IMR-90 (cell line): ENCODE results near the gene CHRNA5. TPM values are rescaled to one million over a fixed set of nuclear protein-coding genes. Genes with fewer than 3 reads are reported as not detected.

Experiments used
- ATAC-seq: fragments of 200-7000 bp; cut with Tn5 transposase; 2 replicates; pipeline ENCODE4 v1.9.1; 2020; ENCODE audit warnings: low read depth, mild to moderate bottlenecking, moderate library complexity
- BruUV-seq: library from RNA; stranded (reverse); fragments of 400-500 nt; replicated peaks from 2 replicates; lab custom pipeline; 2021; lab: Mats Ljungman, UMichigan
- CTCF ChIA-PET: fragments of 300-600 bp; formaldehyde crosslinking; extraction: SDS; loops from one replicate; lab custom pipeline; 2021; ENCODE audit warnings: antibody characterized with exemption; lab: Yijun Ruan, JAX
- POLR2A ChIA-PET: fragments of 300-600 bp; sonication (Branson Sonifier 250); formaldehyde crosslinking; loops from one replicate; lab custom pipeline; 2022; ENCODE audit warnings: antibody characterized with exemption; ENCODE audit not compliant: unreplicated experiment; lab: Charles Lee
- DNase-seq: peaks from one replicate; pipeline ENCODE4 v3.0.0; 2013
- H2AFZ ChIP-seq: replicated peaks from 2 replicates; pipeline ENCODE3; 2013; ENCODE audit warnings: low read length, mild to moderate bottlenecking; ENCODE audit not compliant: poor library complexity
- H2AK5ac ChIP-seq: 2 replicates; pipeline ENCODE4 v1.6.1; 2013; ENCODE audit warnings: low read depth, low read length, inconsistent platforms
- H2AK9ac ChIP-seq: replicated peaks from 2 replicates; pipeline ENCODE3; 2013; ENCODE audit warnings: mild to moderate bottlenecking, low read depth, low read length, moderate library complexity; ENCODE audit not compliant: poor library complexity
- H2BK120ac ChIP-seq: 2 replicates; pipeline ENCODE4 v1.6.1; 2013; ENCODE audit warnings: low read depth, low read length, inconsistent platforms
- H2BK15ac ChIP-seq: 3 replicates; pipeline ENCODE4 v1.6.1; 2013; ENCODE audit warnings: low read depth, low read length, inconsistent platforms
- H2BK20ac ChIP-seq: 2 replicates; pipeline ENCODE4 v1.6.1; 2013; ENCODE audit warnings: low read depth, mild to moderate bottlenecking, inconsistent platforms, low read length, moderate library complexity
- H2BK5ac ChIP-seq: 2 replicates; pipeline ENCODE4 v1.6.1; 2013; ENCODE audit warnings: mild to moderate bottlenecking, low read depth, low read length, inconsistent platforms; ENCODE audit not compliant: poor library complexity, severe bottlenecking
- H3K14ac ChIP-seq: replicated peaks from 2 replicates; pipeline ENCODE4 v1.6.1; 2013; ENCODE audit warnings: low read depth, low read length, inconsistent platforms
- H3K18ac ChIP-seq: 2 replicates; pipeline ENCODE4 v1.6.1; 2013; ENCODE audit warnings: low read depth, low read length, control low read depth
- H3K23ac ChIP-seq: 2 replicates; pipeline ENCODE4 v1.6.1; 2013; ENCODE audit warnings: low read depth, low read length, inconsistent platforms
- H3K27ac ChIP-seq: 2 replicates; pipeline ENCODE4 v1.5.1; 2013; ENCODE audit warnings: mild to moderate bottlenecking, control low read depth, low read length; ENCODE audit not compliant: insufficient read depth
- H3K27me3 ChIP-seq: 2 replicates; pipeline ENCODE4 v1.6.1; 2013; ENCODE audit warnings: low read length; ENCODE audit not compliant: control insufficient read depth, insufficient read depth
- H3K36me3 ChIP-seq: 2 replicates; pipeline ENCODE4 v1.6.1; 2013; ENCODE audit warnings: low read length, mixed read lengths; ENCODE audit not compliant: control insufficient read depth, insufficient read depth
- H3K4ac ChIP-seq: 2 replicates; pipeline ENCODE4 v1.6.1; 2013; ENCODE audit warnings: low read depth, low read length, inconsistent platforms
- H3K4me1 ChIP-seq: 2 replicates; pipeline ENCODE4 v1.6.1; 2013; ENCODE audit warnings: low read length, mixed read lengths; ENCODE audit not compliant: control insufficient read depth, insufficient read depth
- H3K4me2 ChIP-seq: 2 replicates; pipeline ENCODE4 v1.6.1; 2013; ENCODE audit warnings: low read depth, mild to moderate bottlenecking, control low read depth, low read length, moderate library complexity
- H3K4me3 ChIP-seq: 2 replicates; pipeline ENCODE4 v1.5.1; 2013; ENCODE audit warnings: low read depth, mild to moderate bottlenecking, control low read depth, low read length, moderate library complexity; ENCODE audit not compliant: insufficient read depth
- H3K56ac ChIP-seq: 2 replicates; pipeline ENCODE4 v1.6.1; 2013; ENCODE audit warnings: low read length, inconsistent platforms; ENCODE audit not compliant: insufficient read depth; ENCODE audit errors: extremely low read depth
- H3K79me1 ChIP-seq, 2 experiments: 2 replicates each; pipeline ENCODE4 v1.6.1; 2013; ENCODE audit warnings: low read length in 2 of 2, inconsistent platforms in 1 of 2, low read depth in 1 of 2
- H3K9ac ChIP-seq: 2 replicates; pipeline ENCODE4 v1.6.1; 2013; ENCODE audit warnings: low read depth, low read length, control low read depth
- H3K9me1 ChIP-seq: 2 replicates; pipeline ENCODE4 v1.6.1; 2013; ENCODE audit warnings: low read length, inconsistent platforms; ENCODE audit not compliant: insufficient read depth
- H3K9me3 ChIP-seq: 2 replicates; pipeline ENCODE4 v1.6.1; 2013; ENCODE audit warnings: low read length; ENCODE audit not compliant: control insufficient read depth, insufficient read depth
- H4K20me1 ChIP-seq: 2 replicates; pipeline ENCODE4 v1.6.1; 2013; ENCODE audit warnings: low read length, inconsistent platforms; ENCODE audit not compliant: insufficient read depth
- H4K5ac ChIP-seq: 2 replicates; pipeline ENCODE4 v1.6.1; 2013; ENCODE audit warnings: mild to moderate bottlenecking, low read depth, low read length, control low read depth
- H4K8ac ChIP-seq, 2 experiments: 2 replicates each; pipeline ENCODE4 v1.6.1; 2013; ENCODE audit warnings: low read depth in 2 of 2, low read length in 2 of 2, control low read depth in 1 of 2, inconsistent platforms in 1 of 2
- H4K91ac ChIP-seq: 2 replicates; pipeline ENCODE4 v1.6.1; 2013; ENCODE audit warnings: low read depth, low read length, inconsistent platforms; ENCODE audit not compliant: insufficient read depth
- BHLHE40 ChIP-seq: fragments of 150-350 bp; IDR thresholded peaks from 2 replicates; pipeline ENCODE4 v1.6.1; 2016; ENCODE audit warnings: mild to moderate bottlenecking, low read depth, low read length
- CEBPB ChIP-seq: IDR thresholded peaks from 2 replicates; pipeline ENCODE4 v1.6.1; 2012; ENCODE audit warnings: low read depth, low read length, improper control_type of control experiment
- CHD1 ChIP-seq: IDR thresholded peaks from 2 replicates; pipeline ENCODE4 v1.6.1; 2012; ENCODE audit warnings: low read depth, low read length, improper control_type of control experiment
- FOS ChIP-seq: fragments of 150-350 bp; IDR thresholded peaks from 2 replicates; pipeline ENCODE4 v1.6.1; 2016; ENCODE audit warnings: low read depth, low read length
- MAFK ChIP-seq: IDR thresholded peaks from 2 replicates; pipeline ENCODE4 v1.6.1; 2012; ENCODE audit warnings: low read depth, low read length, improper control_type of control experiment
- MAZ ChIP-seq: IDR thresholded peaks from 2 replicates; pipeline ENCODE4 v1.6.1; 2012; ENCODE audit warnings: low read depth, mild to moderate bottlenecking, low read length, improper control_type of control experiment, moderate library complexity, borderline replicate concordance
- MXI1 ChIP-seq: IDR thresholded peaks from 2 replicates; pipeline ENCODE4 v1.6.1; 2012; ENCODE audit warnings: low read depth, mild to moderate bottlenecking, low read length, moderate library complexity, borderline replicate concordance
- NFE2L2 ChIP-seq: fragments of 150-350 bp; IDR thresholded peaks from 2 replicates; pipeline ENCODE4 v1.6.1; 2016; ENCODE audit warnings: low read depth, mild to moderate bottlenecking, low read length
- POLR2A ChIP-seq: IDR thresholded peaks from 2 replicates; pipeline ENCODE4 v1.6.1; 2012; ENCODE audit warnings: mild to moderate bottlenecking, low read depth, low read length
- RAD21 ChIP-seq: IDR thresholded peaks from 2 replicates; pipeline ENCODE4 v1.6.1; 2012; ENCODE audit warnings: low read length, improper control_type of control experiment
- RCOR1 ChIP-seq: IDR thresholded peaks from 2 replicates; pipeline ENCODE4 v1.6.1; 2012; ENCODE audit warnings: mild to moderate bottlenecking, low read length, improper control_type of control experiment; ENCODE audit not compliant: insufficient replicate concordance
- RFX5 ChIP-seq: IDR thresholded peaks from 2 replicates; pipeline ENCODE4 v1.8.0; 2012; ENCODE audit warnings: low read depth, mild to moderate bottlenecking, low read length, moderate library complexity
- SMC3 ChIP-seq: fragments of 150-350 bp; IDR thresholded peaks from 2 replicates; pipeline ENCODE4 v1.6.1; 2016; ENCODE audit warnings: low read depth, mild to moderate bottlenecking, antibody characterized with exemption, low read length, moderate library complexity
- WGBS, 2 experiments: methylation state at CpG; one replicate each; pipeline versions ENCODE4 v1.1.5 to v1.1.7; 2013; ENCODE audit warnings: missing lambda C conversion rate in 2 of 2; ENCODE audit not compliant: insufficient read length in 1 of 2; ENCODE audit errors: extremely low coverage in 2 of 2; 5-methylcytosine and 5-hydroxymethylcytosine counted together
- dilution Hi-C: fragments of 300-500 bp; cut with HindIII; formaldehyde crosslinking; loops from one replicate; pipeline ENCODE4 v1.14.3; 2018; ENCODE audit warnings: low sequenced_read_pairs; ENCODE audit not compliant: unreplicated experiment
- in situ Hi-C: fragments of 300-500 bp; cut with MboI; formaldehyde crosslinking; loops from 3 replicates; pipeline ENCODE4 v1.14.3; 2019; ENCODE audit warnings: low sequenced_read_pairs, inconsistent platforms, mixed read lengths
- intact Hi-C: fragments of 100-400 bp; cut with micrococcal nuclease; formaldehyde crosslinking; loops from 2 replicates; pipeline ENCODE4 v1.10.0; 2022
- polyA plus RNA-seq, 3 experiments: library from polyadenylated mRNA; depleted of rRNA; stranded (reverse); fragments of >200 nt; gene quantifications; 2 replicates each; pipeline ENCODE4 v1.2.3, GENCODE V29; 2012; ENCODE audit warnings: low replicate concordance in 1 of 3
- total RNA-seq: library from RNA; depleted of rRNA; stranded (reverse); fragments of >200 nt; gene quantifications from 2 replicates; pipeline ENCODE4 v1.2.3, GENCODE V29; 2012
- TF ChIP-seq, protein P1 (sequence below): fragments of 150-350 bp; IDR thresholded peaks from 2 replicates; pipeline ENCODE4 v1.6.1; 2016; ENCODE audit warnings: low read depth, mild to moderate bottlenecking, low read length, moderate library complexity, borderline replicate concordance
- TF ChIP-seq, protein P2 (sequence below): fragments of 150-350 bp; IDR thresholded peaks from 2 replicates; pipeline ENCODE4 v1.6.1; 2017; ENCODE audit warnings: mild to moderate bottlenecking, antibody characterized with exemption, low read length, low read depth

Gene CHRNA5
- total and polyA plus RNA-seq, 2 of the 4 experiments (the other 2 are of a cell fraction), result 0.54 to 0.94 TPM

DNA sequence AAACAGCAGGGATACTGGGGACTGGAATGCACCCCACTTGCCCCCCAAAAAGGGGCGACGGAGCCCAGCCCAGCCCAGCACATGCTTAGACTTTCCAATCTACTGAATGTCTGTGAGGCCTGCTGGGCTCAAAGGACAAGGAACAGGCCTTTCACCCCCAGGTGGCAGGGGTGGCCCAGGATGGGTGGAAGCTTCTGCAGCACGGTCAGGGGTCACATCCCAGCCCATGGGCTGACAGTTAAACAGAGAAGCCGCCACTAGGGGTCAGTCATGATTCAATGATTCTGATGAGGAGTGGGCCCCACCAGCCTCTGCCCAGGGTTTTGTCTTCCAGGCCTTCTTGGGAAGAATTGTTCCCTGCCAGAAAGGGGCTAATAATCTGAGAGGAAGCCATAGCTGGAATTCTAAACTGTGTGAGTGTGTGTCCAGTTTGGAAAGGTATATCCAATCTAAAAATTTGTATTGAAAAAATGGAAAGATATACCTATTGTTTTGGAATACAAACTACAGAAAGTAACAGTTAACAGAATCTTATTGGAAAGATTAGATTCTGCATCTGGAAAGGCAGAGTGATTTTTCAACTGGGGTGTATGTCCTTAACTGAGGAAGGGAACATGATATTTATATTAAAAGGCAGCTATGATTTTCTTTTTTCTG is 73.5 kb downstream of the CHRNA5 start:
- no peaks in the 10 kb centered on the region for H3K79me1 ChIP-seq
- ATAC-seq, result peak; percentile 76
- H3K9ac ChIP-seq, result no peak overlapping the region
- H3K14ac ChIP-seq, result no peak overlapping the region
- H2BK5ac ChIP-seq, result no peak overlapping the region
- DNase-seq, result peak; percentile 19
- BruUV-seq, result no TSS peak
- no peak overlapping the region for H2BK15ac ChIP-seq
- H3K36me3 ChIP-seq, result no peaks in the 10 kb centered on the region
- in situ Hi-C loops, result no loop called here
- H3K9me3 ChIP-seq, result no peaks in the 10 kb centered on the region; the same call in 1 of the 2 replicates
- H4K5ac ChIP-seq, result no peak overlapping the region
- no peaks in the 10 kb centered on the region for H3K9me1 ChIP-seq
- peak overlapping the region; percentile 61 for H2AFZ ChIP-seq
- dilution Hi-C loops, result no loop called here
- 0% methylated on average over 1 of the region's 4 CpGs; no CpG with 5 or more reads in 1 of the 2 experiments for WGBS, 2 experiments
- no peak overlapping the region for H2AK9ac ChIP-seq
- H3K18ac ChIP-seq, result no peak overlapping the region
- no peaks in the 10 kb centered on the region for H3K4me1 ChIP-seq
- POLR2A ChIA-PET, result no interaction called here
- H3K23ac ChIP-seq, result no peak overlapping the region
- no peak overlapping the region for H4K8ac ChIP-seq
- no peak overlapping the region for H3K56ac ChIP-seq
- H3K4me3 ChIP-seq, result no peak overlapping the region
- H3K4ac ChIP-seq, result no peak overlapping the region
- no peak overlapping the region for H2AK5ac ChIP-seq
- H4K20me1 ChIP-seq, result no peaks in the 10 kb centered on the region
- CTCF ChIA-PET, result interaction anchor here (0.7 to 1.5 kb wide), 5 partner anchors 13 to 73 kb away, joined by 3 to 6 read pairs (median 3); no protein-coding TSS in a partner anchor
- no peak overlapping the region for H2BK20ac ChIP-seq
- no peak overlapping the region for H3K4me2 ChIP-seq
- intact Hi-C loops, result loop anchor here (1.0 to 5.0 kb wide), 3 partner anchors 71 to 546 kb away; no protein-coding TSS in a partner anchor
- H4K91ac ChIP-seq, result no peak overlapping the region
- no peak overlapping the region for H3K27ac ChIP-seq
- H3K27me3 ChIP-seq, result peaks cover 50% of the 10 kb centered on the region
- no peak overlapping the region for H2BK120ac ChIP-seq
- TF ChIP-seq MXI1, result no peak
- TF ChIP-seq RCOR1, result no peak
- no peak for TF ChIP-seq CHD1
- TF ChIP-seq FOS, result no peak
- peak; percentile 49 for TF ChIP-seq SMC3
- no peak for TF ChIP-seq MAFK
- TF ChIP-seq, protein P1, sequence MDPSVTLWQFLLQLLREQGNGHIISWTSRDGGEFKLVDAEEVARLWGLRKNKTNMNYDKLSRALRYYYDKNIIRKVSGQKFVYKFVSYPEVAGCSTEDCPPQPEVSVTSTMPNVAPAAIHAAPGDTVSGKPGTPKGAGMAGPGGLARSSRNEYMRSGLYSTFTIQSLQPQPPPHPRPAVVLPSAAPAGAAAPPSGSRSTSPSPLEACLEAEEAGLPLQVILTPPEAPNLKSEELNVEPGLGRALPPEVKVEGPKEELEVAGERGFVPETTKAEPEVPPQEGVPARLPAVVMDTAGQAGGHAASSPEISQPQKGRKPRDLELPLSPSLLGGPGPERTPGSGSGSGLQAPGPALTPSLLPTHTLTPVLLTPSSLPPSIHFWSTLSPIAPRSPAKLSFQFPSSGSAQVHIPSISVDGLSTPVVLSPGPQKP, result no peak
- no peak for TF ChIP-seq CEBPB
- no peak for TF ChIP-seq RFX5
- no peak for TF ChIP-seq BHLHE40
- TF ChIP-seq POLR2A, result no peak
- TF ChIP-seq RAD21, result peak; percentile 58
- TF ChIP-seq, protein P2, sequence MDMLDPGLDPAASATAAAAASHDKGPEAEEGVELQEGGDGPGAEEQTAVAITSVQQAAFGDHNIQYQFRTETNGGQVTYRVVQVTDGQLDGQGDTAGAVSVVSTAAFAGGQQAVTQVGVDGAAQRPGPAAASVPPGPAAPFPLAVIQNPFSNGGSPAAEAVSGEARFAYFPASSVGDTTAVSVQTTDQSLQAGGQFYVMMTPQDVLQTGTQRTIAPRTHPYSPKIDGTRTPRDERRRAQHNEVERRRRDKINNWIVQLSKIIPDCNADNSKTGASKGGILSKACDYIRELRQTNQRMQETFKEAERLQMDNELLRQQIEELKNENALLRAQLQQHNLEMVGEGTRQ, result no peak
- TF ChIP-seq NFE2L2, result no peak
- TF ChIP-seq MAZ, result no peak
